ENCODE results near the gene CHERP. TPM values are rescaled to one million over a fixed set of nuclear protein-coding genes. Genes with fewer than 3 reads are reported as not detected.
"Not testable (repeated sequence)": the region's sequence is repeated elsewhere in the genome, so short reads cannot be mapped to it uniquely, and the experiment has no call there.

CHERP gene
- total RNA-seq, 1 donor from 2014 or later: 4.4 TPM

DNA sequence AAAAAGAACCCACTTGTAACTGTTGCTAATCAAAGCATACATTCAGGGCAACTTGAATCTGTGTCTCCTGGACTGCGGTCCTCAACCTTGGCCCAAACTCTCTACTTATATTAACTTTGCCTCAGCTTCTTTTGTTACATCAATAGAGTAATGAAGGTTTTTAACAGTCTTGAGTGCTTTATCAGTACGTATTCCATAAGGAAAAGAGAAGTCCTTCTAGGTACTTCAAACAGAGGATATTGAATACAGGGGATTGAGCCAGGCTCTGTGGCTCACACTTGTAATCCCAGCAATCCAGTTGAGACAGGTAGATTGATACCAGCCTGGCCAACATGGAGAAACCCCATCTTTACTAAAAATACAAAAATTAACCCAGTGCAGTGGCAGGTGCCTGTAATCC, 69.2 kb downstream of the CHERP start:
- no peak for DNase-seq

DNA sequence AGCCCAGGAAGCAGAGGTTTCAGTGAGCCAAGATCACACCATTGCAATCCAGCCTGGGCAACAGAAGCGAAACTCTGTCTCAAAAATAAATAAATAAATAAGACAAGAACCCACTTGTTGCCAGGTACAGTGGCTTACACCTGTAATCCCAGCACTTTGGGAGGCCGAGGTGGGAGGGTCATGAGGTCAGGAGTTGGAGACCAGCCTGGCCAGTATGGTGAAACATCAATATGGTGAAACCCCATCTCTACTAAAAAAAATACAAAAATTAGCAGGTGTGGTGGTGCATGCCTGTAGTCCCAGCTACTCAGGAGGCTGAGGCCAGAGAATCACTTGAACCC, 69.7 kb downstream of the CHERP start:
- not testable (repeated sequence) for DNase-seq

DNA sequence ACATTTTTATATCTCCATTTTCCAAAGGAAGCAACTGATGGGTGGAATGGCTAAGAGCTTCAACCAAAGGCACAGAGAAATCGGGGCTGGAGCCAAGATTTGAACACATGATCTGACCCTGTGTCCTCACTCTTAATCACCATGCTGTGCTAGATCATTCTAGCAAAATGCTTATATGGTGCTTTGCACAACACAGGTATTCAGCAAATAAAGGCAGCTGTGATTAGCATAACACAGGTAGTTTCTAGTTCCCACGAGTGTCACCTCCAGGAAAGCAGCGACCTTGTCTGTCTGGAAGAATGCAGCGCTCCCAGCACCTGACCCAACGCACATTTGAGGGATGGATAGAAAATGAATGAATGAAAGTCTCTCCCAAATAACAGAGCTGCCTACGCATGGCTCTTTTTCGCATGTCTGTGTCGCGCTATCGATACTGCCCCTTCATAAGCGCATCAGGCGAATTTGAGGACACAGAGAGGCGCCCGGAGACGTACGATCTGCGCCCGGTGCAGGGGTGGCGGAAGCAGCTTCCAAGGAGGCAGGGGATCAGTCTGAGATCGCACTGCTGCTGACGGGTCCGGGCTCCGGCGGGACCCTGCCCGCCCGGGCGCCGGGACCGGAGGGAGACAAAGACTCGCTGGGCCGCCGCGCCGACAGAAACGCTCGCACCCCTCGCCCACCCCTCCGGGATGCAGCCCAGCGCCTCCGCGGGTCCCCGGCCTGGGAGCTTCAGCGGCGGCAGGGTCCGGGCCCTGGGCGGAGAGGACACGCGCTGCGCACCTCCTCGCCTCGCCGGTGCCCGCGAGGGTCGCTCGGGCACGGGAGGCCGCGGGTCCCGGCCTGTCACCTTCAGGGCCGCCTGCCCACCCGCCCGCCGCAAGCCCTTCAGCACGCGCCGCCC, 71.1 kb downstream of the CHERP start:
- DNase-seq: no peak

DNA sequence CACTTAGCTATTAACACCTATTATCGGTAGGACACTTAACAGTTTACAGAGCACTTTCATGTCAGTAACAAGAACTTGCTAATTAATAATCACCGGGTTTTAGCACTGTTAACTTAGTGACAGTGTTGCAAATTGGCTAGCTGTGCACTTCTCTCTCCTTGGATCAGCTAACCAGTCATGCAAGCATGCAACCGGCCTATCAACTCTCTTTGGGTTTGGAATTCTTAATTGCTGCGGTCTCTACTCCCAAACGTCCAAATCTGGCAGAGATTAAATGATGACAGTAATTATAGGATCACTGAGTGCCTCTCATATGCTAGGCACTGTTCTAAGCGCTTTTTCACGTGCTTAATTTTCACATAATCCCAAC, 71.7 kb downstream of the CHERP start:
- DNase-seq: no peak

Small RNA genes within 50 kb of the gene (small RNA-seq; reads per million reads assigned to genes)
- gene RN7SL146P: not detected

Other genes with a start within 250 kb of the CHERP start
- 3.1 TPM for gene KLF2, start 217.6 kb downstream of the CHERP start, total RNA-seq
- gene EPS15L1, start 70.5 kb downstream of the CHERP start, total RNA-seq: 11.4 TPM
- gene CALR3, start 46.3 kb downstream of the CHERP start, total RNA-seq: not detected
- gene C19orf44, start 46.0 kb downstream of the CHERP start, total RNA-seq: 2.8 TPM
- gene SLC35E1, start 30.0 kb upstream of the CHERP start, total RNA-seq: 25.3 TPM
- 3.3 TPM for gene MED26, start 85.8 kb upstream of the CHERP start, total RNA-seq
- 44.5 TPM for gene SMIM7, start 117.7 kb upstream of the CHERP start, total RNA-seq
- 8.4 TPM for gene TMEM38A, start 118.7 kb upstream of the CHERP start, total RNA-seq
- gene NWD1, start 177.4 kb upstream of the CHERP start, total RNA-seq: 0.31 TPM

Data from occipital lobe (tissue), 3 donors.